WTC11 (cell line): ENCODE results near the gene PRRG1. TPM values are rescaled to one million over a fixed set of nuclear protein-coding genes. Genes with fewer than 3 reads are reported as not detected.

Experiments used
- ATAC-seq: fragments of 200-7000 bp; cut with Tn5 transposase; 2 replicates; pipeline ENCODE4 v1.10.0; 2021; ENCODE audit warnings: mild to moderate bottlenecking, moderate library complexity
- CTCF ChIA-PET: fragments of 300-600 bp; sonication (Branson Sonifier 250); formaldehyde crosslinking; loops from one replicate; lab custom pipeline; 2021; ENCODE audit warnings: antibody characterized with exemption; lab: Charles Lee
- POLR2A ChIA-PET: fragments of 350-600 bp; sonication (Branson Sonifier 250); formaldehyde crosslinking; loops from one replicate; lab custom pipeline; 2021; ENCODE audit warnings: antibody characterized with exemption; lab: Charles Lee
- DNase-seq: peaks from one replicate; pipeline ENCODE4 v3.0.0; 2021; ENCODE audit warnings: low spot score
- H3K27ac Mint-ChIP-seq: 2 replicates; pipeline ENCODE4 v1.8.0; 2021; ENCODE audit warnings: mixed read lengths
- H3K27me3 Mint-ChIP-seq: 2 replicates; pipeline ENCODE4 v1.8.0; 2021; ENCODE audit warnings: low read depth, mild to moderate bottlenecking, moderate library complexity, mixed read lengths
- H3K36me3 Mint-ChIP-seq: 2 replicates; pipeline ENCODE4 v1.8.0; 2021; ENCODE audit warnings: mixed read lengths
- H3K4me1 Mint-ChIP-seq: 2 replicates; pipeline ENCODE4 v1.8.0; 2022; ENCODE audit warnings: mixed read lengths
- H3K4me3 Mint-ChIP-seq: 2 replicates; pipeline ENCODE4 v1.8.0; 2021; ENCODE audit warnings: mild to moderate bottlenecking, moderate library complexity, mixed read lengths
- H3K9me3 Mint-ChIP-seq: 2 replicates; pipeline ENCODE4 v1.8.0; 2021; ENCODE audit warnings: mixed read lengths
- CREM ChIP-seq: sonication (generic); formaldehyde crosslinking; IDR thresholded peaks from 2 replicates; pipeline ENCODE4 v1.8.1; 2022; ENCODE audit warnings: mild to moderate bottlenecking, missing genetic modification reagents, moderate library complexity
- GABPB1 ChIP-seq: sonication (generic); formaldehyde crosslinking; IDR thresholded peaks from 2 replicates; pipeline ENCODE4 v1.8.1; 2023; ENCODE audit warnings: mild to moderate bottlenecking, missing genetic modification reagents
- IRF2 ChIP-seq: sonication (generic); formaldehyde crosslinking; IDR thresholded peaks from 2 replicates; pipeline ENCODE4 v1.8.0; 2022; ENCODE audit warnings: low read depth, missing genetic modification reagents, borderline replicate concordance
- MYBL2 ChIP-seq: sonication (generic); formaldehyde crosslinking; IDR thresholded peaks from 2 replicates; pipeline ENCODE4 v1.8.1; 2023; ENCODE audit warnings: mild to moderate bottlenecking, moderate library complexity, missing genetic modification reagents
- NFATC4 ChIP-seq: fragments of 250-450 bp; sonication (Bioruptor Pico); IDR thresholded peaks from 2 replicates; pipeline ENCODE4 v1.9.0; 2021; ENCODE audit warnings: mild to moderate bottlenecking
- NFE2L1 ChIP-seq: sonication (generic); formaldehyde crosslinking; IDR thresholded peaks from 2 replicates; pipeline ENCODE4 v1.8.1; 2023; ENCODE audit warnings: missing genetic modification reagents
- NR2C2 ChIP-seq: sonication (generic); formaldehyde crosslinking; IDR thresholded peaks from 2 replicates; pipeline ENCODE4 v1.8.0; 2022; ENCODE audit warnings: mild to moderate bottlenecking, missing genetic modification reagents
- OVOL2 ChIP-seq: fragments of 250-450 bp; sonication (Bioruptor Pico); IDR thresholded peaks from 2 replicates; pipeline ENCODE4 v1.9.0; 2021; ENCODE audit warnings: mild to moderate bottlenecking, borderline replicate concordance
- SP1 ChIP-seq: sonication (generic); formaldehyde crosslinking; conservative IDR thresholded peaks from 2 replicates; pipeline ENCODE4 v1.8.1; 2022; ENCODE audit warnings: missing genetic modification reagents
- TCF7 ChIP-seq: sonication (generic); formaldehyde crosslinking; IDR thresholded peaks from 2 replicates; pipeline ENCODE4 v1.8.0; 2022; ENCODE audit warnings: mild to moderate bottlenecking, low read depth, missing genetic modification reagents, moderate library complexity
- TEAD1 ChIP-seq: sonication (generic); formaldehyde crosslinking; IDR thresholded peaks from 2 replicates; pipeline ENCODE4 v1.8.0; 2022; ENCODE audit warnings: mild to moderate bottlenecking, missing genetic modification reagents
- TP53 ChIP-seq: sonication (generic); formaldehyde crosslinking; IDR thresholded peaks from 2 replicates; pipeline ENCODE4 v1.8.1; 2023; ENCODE audit warnings: mild to moderate bottlenecking, missing genetic modification reagents
- ZNF232 ChIP-seq: sonication (generic); formaldehyde crosslinking; IDR thresholded peaks from 2 replicates; pipeline ENCODE4 v1.8.0; 2022; ENCODE audit warnings: mild to moderate bottlenecking, missing genetic modification reagents
- ZNF317 ChIP-seq: sonication (generic); formaldehyde crosslinking; IDR thresholded peaks from 2 replicates; pipeline ENCODE4 v1.8.1; 2023; ENCODE audit warnings: low read depth, mild to moderate bottlenecking, moderate library complexity, missing genetic modification reagents, borderline replicate concordance
- total RNA-seq: library from RNA; stranded (reverse); gene quantifications from 3 replicates; pipeline ENCODE4 v1.2.3, GENCODE V29; 2021
- TF ChIP-seq, protein P1 (sequence below): sonication (generic); formaldehyde crosslinking; IDR thresholded peaks from 2 replicates; pipeline ENCODE4 v1.8.1; 2023; ENCODE audit warnings: mild to moderate bottlenecking, missing genetic modification reagents, borderline replicate concordance
- TF ChIP-seq, protein P2 (sequence below): fragments of 200-600 bp; IDR thresholded peaks from 2 replicates; pipeline ENCODE4 v1.8.0; 2022; ENCODE audit warnings: antibody characterized with exemption
- TF ChIP-seq, protein P3 (sequence below): fragments of 250-450 bp; sonication (Bioruptor Pico); IDR thresholded peaks from 2 replicates; pipeline ENCODE4 v1.9.0; 2021; ENCODE audit warnings: mild to moderate bottlenecking, borderline replicate concordance
- TF ChIP-seq, protein P4 (sequence below): sonication (generic); formaldehyde crosslinking; IDR thresholded peaks from 2 replicates; pipeline ENCODE4 v1.8.0; 2022; ENCODE audit warnings: mild to moderate bottlenecking, missing genetic modification reagents
- TF ChIP-seq, protein P5 (sequence below): sonication (generic); formaldehyde crosslinking; IDR thresholded peaks from 2 replicates; pipeline ENCODE4 v1.8.1; 2022; ENCODE audit warnings: mild to moderate bottlenecking, missing genetic modification reagents, moderate library complexity, borderline replicate concordance

The PRRG1 gene
- total RNA-seq, 1 experiment from 2014 or later: 8.1 TPM

DNA sequence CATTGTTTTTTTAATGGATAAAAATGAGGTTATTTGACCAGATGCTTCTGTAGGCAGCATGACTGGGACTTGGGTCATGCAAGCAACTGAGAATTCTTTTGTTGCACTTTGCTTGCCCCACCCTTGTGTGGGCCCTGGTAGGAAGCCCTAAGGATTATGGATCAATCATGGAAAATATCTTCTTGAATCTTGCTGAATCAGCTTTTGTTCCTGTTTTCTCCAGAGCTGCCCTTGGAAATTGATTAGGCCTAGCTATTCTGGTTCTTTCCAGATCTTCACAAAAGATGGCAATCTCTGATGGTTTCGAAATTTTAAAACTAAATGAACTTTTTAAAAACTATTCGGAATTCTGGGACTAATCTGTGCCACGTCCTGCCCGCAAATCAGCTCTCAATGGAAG is 58.6 kb downstream of the PRRG1 start (continued):
- TF ChIP-seq NFE2L1 (CRISPR knock-in tag) (no peak), NFATC4 (CRISPR knock-in tag) (no peak), GABPB1 (CRISPR knock-in tag) (no peak), TP53 (CRISPR knock-in tag) (no peak), OVOL2 (CRISPR knock-in tag) (no peak)

DNA sequence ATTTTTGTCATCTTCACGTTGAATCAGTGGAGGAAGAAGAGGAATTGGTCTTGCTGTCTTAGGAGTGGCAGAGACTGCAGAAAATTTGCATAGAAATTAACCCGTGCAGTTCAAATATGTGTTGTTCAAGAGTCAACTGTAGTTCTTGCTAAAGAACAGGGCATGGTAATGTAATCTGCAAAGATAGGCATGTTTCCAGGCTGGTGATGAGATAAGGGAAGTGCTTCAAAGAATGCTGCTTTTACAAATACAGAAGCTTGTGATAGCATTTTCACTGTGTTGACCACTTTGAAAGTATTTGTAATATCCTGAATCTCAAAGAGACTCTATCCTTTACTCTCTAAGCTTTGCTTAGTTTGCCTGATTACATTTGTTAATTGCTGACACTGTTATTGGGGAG is 60.1 kb downstream of the PRRG1 start:
- Mint-ChIP-seq H3K4me3 (no peak overlapping the region), H3K4me1 (peaks cover 25% of the 10 kb centered on the region), H3K27ac (no peak overlapping the region), H3K9me3 (peaks cover 6% of the 10 kb centered on the region; the same call in 1 of the 2 replicates), H3K27me3 (no peaks in the 10 kb centered on the region), H3K36me3 (peaks cover 5% of the 10 kb centered on the region; the same call in 1 of the 2 replicates)
- POLR2A ChIA-PET: no interaction called here
- CTCF ChIA-PET: no interaction called here
- TF ChIP-seq IRF2 (CRISPR knock-in tag) (no peak), ZNF232 (CRISPR knock-in tag) (no peak), NR2C2 (CRISPR knock-in tag) (no peak), ZNF317 (no peak)
- TF ChIP-seq, protein P1, sequence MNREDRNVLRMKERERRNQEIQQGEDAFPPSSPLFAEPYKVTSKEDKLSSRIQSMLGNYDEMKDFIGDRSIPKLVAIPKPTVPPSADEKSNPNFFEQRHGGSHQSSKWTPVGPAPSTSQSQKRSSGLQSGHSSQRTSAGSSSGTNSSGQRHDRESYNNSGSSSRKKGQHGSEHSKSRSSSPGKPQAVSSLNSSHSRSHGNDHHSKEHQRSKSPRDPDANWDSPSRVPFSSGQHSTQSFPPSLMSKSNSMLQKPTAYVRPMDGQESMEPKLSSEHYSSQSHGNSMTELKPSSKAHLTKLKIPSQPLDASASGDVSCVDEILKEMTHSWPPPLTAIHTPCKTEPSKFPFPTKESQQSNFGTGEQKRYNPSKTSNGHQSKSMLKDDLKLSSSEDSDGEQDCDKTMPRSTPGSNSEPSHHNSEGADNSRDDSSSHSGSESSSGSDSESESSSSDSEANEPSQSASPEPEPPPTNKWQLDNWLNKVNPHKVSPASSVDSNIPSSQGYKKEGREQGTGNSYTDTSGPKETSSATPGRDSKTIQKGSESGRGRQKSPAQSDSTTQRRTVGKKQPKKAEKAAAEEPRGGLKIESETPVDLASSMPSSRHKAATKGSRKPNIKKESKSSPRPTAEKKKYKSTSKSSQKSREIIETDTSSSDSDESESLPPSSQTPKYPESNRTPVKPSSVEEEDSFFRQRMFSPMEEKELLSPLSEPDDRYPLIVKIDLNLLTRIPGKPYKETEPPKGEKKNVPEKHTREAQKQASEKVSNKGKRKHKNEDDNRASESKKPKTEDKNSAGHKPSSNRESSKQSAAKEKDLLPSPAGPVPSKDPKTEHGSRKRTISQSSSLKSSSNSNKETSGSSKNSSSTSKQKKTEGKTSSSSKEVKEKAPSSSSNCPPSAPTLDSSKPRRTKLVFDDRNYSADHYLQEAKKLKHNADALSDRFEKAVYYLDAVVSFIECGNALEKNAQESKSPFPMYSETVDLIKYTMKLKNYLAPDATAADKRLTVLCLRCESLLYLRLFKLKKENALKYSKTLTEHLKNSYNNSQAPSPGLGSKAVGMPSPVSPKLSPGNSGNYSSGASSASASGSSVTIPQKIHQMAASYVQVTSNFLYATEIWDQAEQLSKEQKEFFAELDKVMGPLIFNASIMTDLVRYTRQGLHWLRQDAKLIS: no peak
- no peak for DNase-seq
- ATAC-seq: no peak

DNA sequence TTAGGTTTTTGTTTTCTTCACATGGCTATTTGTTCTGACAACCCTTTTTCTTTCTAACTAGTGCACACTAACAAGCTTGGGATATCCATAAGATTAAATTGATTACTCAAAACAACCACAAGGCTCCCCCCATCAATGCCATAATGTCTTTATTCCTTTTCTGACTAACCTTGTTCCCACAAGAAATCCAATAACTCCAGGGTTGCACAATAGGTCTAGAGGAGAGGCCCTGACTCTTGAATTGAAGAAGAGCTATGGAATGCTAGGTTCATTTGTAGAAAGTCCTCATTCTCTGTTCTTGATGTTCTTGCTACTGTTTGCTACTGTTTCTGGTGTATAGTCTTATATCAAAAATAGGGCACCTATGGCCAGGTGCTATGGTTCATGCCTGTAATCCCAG is 71.0 kb downstream of the PRRG1 start:
- no peak for DNase-seq
- Mint-ChIP-seq H3K36me3 (no peaks in the 10 kb centered on the region), H3K9me3 (no peaks in the 10 kb centered on the region), H3K4me3 (no peak overlapping the region), H3K4me1 (no peaks in the 10 kb centered on the region), H3K27me3 (no peaks in the 10 kb centered on the region), H3K27ac (no peak overlapping the region)
- CTCF ChIA-PET: no interaction called here
- ATAC-seq: no peak
- POLR2A ChIA-PET: no interaction called here
- TF ChIP-seq TEAD1 (CRISPR knock-in tag) (no peak), CREM (no peak), TCF7 (CRISPR knock-in tag) (no peak), SP1 (no peak), MYBL2 (no peak), ZNF232 (CRISPR knock-in tag) (no peak)
- TF ChIP-seq, protein P2, sequence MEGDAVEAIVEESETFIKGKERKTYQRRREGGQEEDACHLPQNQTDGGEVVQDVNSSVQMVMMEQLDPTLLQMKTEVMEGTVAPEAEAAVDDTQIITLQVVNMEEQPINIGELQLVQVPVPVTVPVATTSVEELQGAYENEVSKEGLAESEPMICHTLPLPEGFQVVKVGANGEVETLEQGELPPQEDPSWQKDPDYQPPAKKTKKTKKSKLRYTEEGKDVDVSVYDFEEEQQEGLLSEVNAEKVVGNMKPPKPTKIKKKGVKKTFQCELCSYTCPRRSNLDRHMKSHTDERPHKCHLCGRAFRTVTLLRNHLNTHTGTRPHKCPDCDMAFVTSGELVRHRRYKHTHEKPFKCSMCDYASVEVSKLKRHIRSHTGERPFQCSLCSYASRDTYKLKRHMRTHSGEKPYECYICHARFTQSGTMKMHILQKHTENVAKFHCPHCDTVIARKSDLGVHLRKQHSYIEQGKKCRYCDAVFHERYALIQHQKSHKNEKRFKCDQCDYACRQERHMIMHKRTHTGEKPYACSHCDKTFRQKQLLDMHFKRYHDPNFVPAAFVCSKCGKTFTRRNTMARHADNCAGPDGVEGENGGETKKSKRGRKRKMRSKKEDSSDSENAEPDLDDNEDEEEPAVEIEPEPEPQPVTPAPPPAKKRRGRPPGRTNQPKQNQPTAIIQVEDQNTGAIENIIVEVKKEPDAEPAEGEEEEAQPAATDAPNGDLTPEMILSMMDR: no peak
- TF ChIP-seq, protein P3, sequence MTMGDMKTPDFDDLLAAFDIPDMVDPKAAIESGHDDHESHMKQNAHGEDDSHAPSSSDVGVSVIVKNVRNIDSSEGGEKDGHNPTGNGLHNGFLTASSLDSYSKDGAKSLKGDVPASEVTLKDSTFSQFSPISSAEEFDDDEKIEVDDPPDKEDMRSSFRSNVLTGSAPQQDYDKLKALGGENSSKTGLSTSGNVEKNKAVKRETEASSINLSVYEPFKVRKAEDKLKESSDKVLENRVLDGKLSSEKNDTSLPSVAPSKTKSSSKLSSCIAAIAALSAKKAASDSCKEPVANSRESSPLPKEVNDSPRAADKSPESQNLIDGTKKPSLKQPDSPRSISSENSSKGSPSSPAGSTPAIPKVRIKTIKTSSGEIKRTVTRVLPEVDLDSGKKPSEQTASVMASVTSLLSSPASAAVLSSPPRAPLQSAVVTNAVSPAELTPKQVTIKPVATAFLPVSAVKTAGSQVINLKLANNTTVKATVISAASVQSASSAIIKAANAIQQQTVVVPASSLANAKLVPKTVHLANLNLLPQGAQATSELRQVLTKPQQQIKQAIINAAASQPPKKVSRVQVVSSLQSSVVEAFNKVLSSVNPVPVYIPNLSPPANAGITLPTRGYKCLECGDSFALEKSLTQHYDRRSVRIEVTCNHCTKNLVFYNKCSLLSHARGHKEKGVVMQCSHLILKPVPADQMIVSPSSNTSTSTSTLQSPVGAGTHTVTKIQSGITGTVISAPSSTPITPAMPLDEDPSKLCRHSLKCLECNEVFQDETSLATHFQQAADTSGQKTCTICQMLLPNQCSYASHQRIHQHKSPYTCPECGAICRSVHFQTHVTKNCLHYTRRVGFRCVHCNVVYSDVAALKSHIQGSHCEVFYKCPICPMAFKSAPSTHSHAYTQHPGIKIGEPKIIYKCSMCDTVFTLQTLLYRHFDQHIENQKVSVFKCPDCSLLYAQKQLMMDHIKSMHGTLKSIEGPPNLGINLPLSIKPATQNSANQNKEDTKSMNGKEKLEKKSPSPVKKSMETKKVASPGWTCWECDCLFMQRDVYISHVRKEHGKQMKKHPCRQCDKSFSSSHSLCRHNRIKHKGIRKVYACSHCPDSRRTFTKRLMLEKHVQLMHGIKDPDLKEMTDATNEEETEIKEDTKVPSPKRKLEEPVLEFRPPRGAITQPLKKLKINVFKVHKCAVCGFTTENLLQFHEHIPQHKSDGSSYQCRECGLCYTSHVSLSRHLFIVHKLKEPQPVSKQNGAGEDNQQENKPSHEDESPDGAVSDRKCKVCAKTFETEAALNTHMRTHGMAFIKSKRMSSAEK: no peak
- TF ChIP-seq, protein P4, sequence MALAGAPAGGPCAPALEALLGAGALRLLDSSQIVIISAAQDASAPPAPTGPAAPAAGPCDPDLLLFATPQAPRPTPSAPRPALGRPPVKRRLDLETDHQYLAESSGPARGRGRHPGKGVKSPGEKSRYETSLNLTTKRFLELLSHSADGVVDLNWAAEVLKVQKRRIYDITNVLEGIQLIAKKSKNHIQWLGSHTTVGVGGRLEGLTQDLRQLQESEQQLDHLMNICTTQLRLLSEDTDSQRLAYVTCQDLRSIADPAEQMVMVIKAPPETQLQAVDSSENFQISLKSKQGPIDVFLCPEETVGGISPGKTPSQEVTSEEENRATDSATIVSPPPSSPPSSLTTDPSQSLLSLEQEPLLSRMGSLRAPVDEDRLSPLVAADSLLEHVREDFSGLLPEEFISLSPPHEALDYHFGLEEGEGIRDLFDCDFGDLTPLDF: no peak
- TF ChIP-seq, protein P5, sequence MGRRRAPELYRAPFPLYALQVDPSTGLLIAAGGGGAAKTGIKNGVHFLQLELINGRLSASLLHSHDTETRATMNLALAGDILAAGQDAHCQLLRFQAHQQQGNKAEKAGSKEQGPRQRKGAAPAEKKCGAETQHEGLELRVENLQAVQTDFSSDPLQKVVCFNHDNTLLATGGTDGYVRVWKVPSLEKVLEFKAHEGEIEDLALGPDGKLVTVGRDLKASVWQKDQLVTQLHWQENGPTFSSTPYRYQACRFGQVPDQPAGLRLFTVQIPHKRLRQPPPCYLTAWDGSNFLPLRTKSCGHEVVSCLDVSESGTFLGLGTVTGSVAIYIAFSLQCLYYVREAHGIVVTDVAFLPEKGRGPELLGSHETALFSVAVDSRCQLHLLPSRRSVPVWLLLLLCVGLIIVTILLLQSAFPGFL (CRISPR knock-in tag): no peak
